SH-SY5Y (cell line): ENCODE data around the gene RPL29.

Experiments used
- GATA2 ChIP-seq: IDR thresholded peaks from 2 replicates; pipeline ENCODE4 v1.6.1; 2011; ENCODE audit warnings: mild to moderate bottlenecking, low read depth, low read length
- GATA3 ChIP-seq: IDR thresholded peaks from 2 replicates; pipeline ENCODE4 v1.6.1; 2011; ENCODE audit warnings: low read depth, mild to moderate bottlenecking, low read length, moderate library complexity

DNA sequence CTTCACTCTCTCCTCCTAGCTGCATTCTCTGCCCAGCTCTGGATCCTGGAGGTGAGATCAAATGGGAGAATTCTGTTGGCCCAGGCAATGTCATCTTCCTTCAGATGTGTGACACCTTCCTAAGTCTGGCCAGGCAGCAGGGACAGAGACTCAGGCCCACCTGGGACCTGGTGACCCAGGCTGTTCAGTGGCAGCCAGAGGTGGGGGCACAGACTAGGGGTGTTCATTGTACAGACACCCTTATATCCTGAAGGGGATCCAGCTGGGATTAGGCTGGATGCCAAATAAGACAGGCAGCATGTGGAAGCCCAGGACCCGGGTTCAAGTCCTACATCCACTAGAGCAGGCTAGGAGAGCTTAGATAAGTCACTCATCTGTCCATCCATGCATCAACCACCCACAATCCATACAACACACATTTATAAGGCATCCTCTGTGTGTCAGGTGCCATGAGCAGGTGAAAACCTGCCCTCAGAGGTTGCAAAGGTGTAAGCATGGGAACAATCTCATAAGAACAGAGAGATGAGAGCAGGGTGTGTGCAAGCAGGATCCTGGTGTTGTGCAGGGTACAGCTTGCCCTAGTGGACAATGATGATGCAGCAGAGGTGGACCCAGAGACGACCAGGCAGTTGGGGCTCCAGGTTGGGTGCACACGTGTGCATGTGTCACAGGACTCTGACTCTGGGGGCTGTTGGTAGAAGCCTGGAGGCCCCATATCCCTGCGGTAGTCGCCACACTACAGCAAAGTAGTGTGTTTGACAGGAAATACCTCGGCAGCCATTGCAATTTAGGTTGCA, 18.3 kb upstream of the RPL29 start:
- TF ChIP-seq GATA3 = no peak
- TF ChIP-seq GATA2 = no peak
